Neuronal stem cell (in vitro differentiated cells): ENCODE measurements around the gene SLC13A4.

Source experiments
- DNase-seq: peaks from one replicate; pipeline ENCODE4 v3.0.0-alpha.2; 2013; ENCODE audit warnings: low spot score
- H2AFZ ChIP-seq: one replicate; pipeline ENCODE4 v1.6.1; 2013; ENCODE audit warnings: mild to moderate bottlenecking, low read length, inconsistent platforms
- H2AK5ac ChIP-seq: 2 replicates; pipeline ENCODE4 v1.6.1; 2013; ENCODE audit warnings: low read depth, mild to moderate bottlenecking, inconsistent platforms, low read length, moderate library complexity, mixed read lengths
- H2BK120ac ChIP-seq: 2 replicates; pipeline ENCODE4 v1.6.1; 2013; ENCODE audit warnings: low read depth, mild to moderate bottlenecking, inconsistent platforms, low read length, moderate library complexity, mixed read lengths
- H2BK12ac ChIP-seq: one replicate; pipeline ENCODE4 v1.6.1; 2013; ENCODE audit warnings: low read length, inconsistent platforms
- H2BK15ac ChIP-seq: 2 replicates; pipeline ENCODE4 v1.6.1; 2013; ENCODE audit warnings: mild to moderate bottlenecking, low read length, inconsistent platforms, mixed read lengths
- H2BK5ac ChIP-seq: one replicate; pipeline ENCODE4 v1.6.1; 2013; ENCODE audit warnings: inconsistent platforms, mild to moderate bottlenecking, low read length, moderate library complexity
- H3K14ac ChIP-seq: one replicate; pipeline ENCODE4 v1.6.1; 2013; ENCODE audit warnings: low read length, inconsistent platforms
- H3K18ac ChIP-seq: 2 replicates; pipeline ENCODE4 v1.6.1; 2013; ENCODE audit warnings: low read length, inconsistent platforms
- H3K23ac ChIP-seq: 2 replicates; pipeline ENCODE4 v1.6.1; 2013; ENCODE audit warnings: low read depth, mild to moderate bottlenecking, mixed read lengths, low read length, inconsistent platforms; ENCODE audit not compliant: poor library complexity
- H3K27ac ChIP-seq: replicated peaks from 3 replicates; pipeline ENCODE4 v1.5.1; 2013; ENCODE audit warnings: low read length, inconsistent platforms
- H3K27me3 ChIP-seq, 3 experiments: 2 replicates each; pipeline ENCODE4 v1.6.1; 2013; ENCODE audit warnings: low read length in 3 of 3, mild to moderate bottlenecking in 2 of 3, inconsistent platforms in 1 of 3, low read depth in 1 of 3, mixed read lengths in 1 of 3, moderate library complexity in 1 of 3; ENCODE audit not compliant: control insufficient read depth in 3 of 3, insufficient read depth in 3 of 3
- H3K36me3 ChIP-seq, 2 donors: replicated peaks in 1 of 2; 2 replicates each; pipeline ENCODE4 v1.6.1; 2013; ENCODE audit warnings: low read length in 2 of 2; ENCODE audit not compliant: control insufficient read depth in 2 of 2, insufficient read depth in 2 of 2
- H3K4ac ChIP-seq: 2 replicates; pipeline ENCODE4 v1.6.1; 2013; ENCODE audit warnings: inconsistent platforms, mild to moderate bottlenecking, low read length, moderate library complexity
- H3K4me1 ChIP-seq, 2 donors: 1 replicate in 1 of 2; 2 replicates in 1 of 2; pipeline ENCODE4 v1.6.1; 2013; ENCODE audit warnings: low read length in 2 of 2, low read depth in 1 of 2; ENCODE audit not compliant: control insufficient read depth in 2 of 2, insufficient read depth in 1 of 2
- H3K4me2 ChIP-seq: one replicate; pipeline ENCODE4 v1.6.1; 2013; ENCODE audit warnings: mild to moderate bottlenecking, low read length, inconsistent platforms; ENCODE audit not compliant: insufficient read depth, poor library complexity, severe bottlenecking
- H3K4me3 ChIP-seq, 2 donors: 2 replicates each; pipeline ENCODE4 v1.5.1; 2013; ENCODE audit warnings: low read length in 2 of 2, mild to moderate bottlenecking in 2 of 2, inconsistent platforms in 1 of 2, moderate library complexity in 1 of 2
- H3K79me1 ChIP-seq: one replicate; pipeline ENCODE4 v1.6.1; 2013; ENCODE audit warnings: low read depth, mild to moderate bottlenecking, inconsistent platforms, low read length, moderate library complexity
- H3K9ac ChIP-seq: one replicate; pipeline ENCODE4 v1.6.1; 2013; ENCODE audit warnings: mild to moderate bottlenecking, low read depth, low read length, inconsistent platforms; ENCODE audit not compliant: poor library complexity
- H3K9me3 ChIP-seq, 2 donors: replicated peaks in 1 of 2; 2 replicates each; pipeline versions ENCODE3 to v1.6.1; 2013; ENCODE audit warnings: low read length in 2 of 2, mild to moderate bottlenecking in 2 of 2, inconsistent platforms in 1 of 2, low read depth in 1 of 2, mixed read lengths in 1 of 2, moderate library complexity in 1 of 2; ENCODE audit not compliant: control insufficient read depth in 2 of 2, insufficient read depth in 1 of 2
- H4K8ac ChIP-seq: one replicate; pipeline ENCODE4 v1.6.1; 2013; ENCODE audit warnings: low read depth, mild to moderate bottlenecking, inconsistent platforms, low read length, moderate library complexity
- H4K91ac ChIP-seq: one replicate; pipeline ENCODE4 v1.6.1; 2013; ENCODE audit warnings: low read length, low read depth, mild to moderate bottlenecking, inconsistent platforms; ENCODE audit not compliant: poor library complexity
- WGBS, 2 donors: extraction: QIAGEN DNeasy Blood & Tissue Kit; methylation state at CpG; one replicate each; pipeline ENCODE4 v1.1.7; 2013; ENCODE audit warnings: missing lambda C conversion rate in 2 of 2, mixed read lengths in 1 of 2; ENCODE audit not compliant: insufficient read length in 2 of 2, insufficient replicate concordance in 1 of 2; ENCODE audit errors: extremely low coverage in 2 of 2; 5-methylcytosine and 5-hydroxymethylcytosine counted together

The SLC13A4 gene

GRCh38 chr7:135757719-135758411 is 29.9 kb upstream of the SLC13A4 start:
- no peak overlapping the region for H3K4me2 ChIP-seq
- no peak overlapping the region for H3K4me3 ChIP-seq
- H2BK5ac ChIP-seq, result no peak overlapping the region
- no peak overlapping the region for H4K91ac ChIP-seq
- H3K23ac ChIP-seq, result no peak overlapping the region
- no peak overlapping the region for H3K14ac ChIP-seq
- no peak for DNase-seq
- no peak overlapping the region for H2BK12ac ChIP-seq
- peak overlapping the region; percentile 28 for H3K27ac ChIP-seq
- peaks cover 0 to 10% of the 10 kb centered on the region in 2 donors for H3K4me1 ChIP-seq
- no CpG with 5 or more reads among the region's 8 CpGs for WGBS, 2 donors
- no peak overlapping the region for H4K8ac ChIP-seq
- H2AFZ ChIP-seq, result no peak overlapping the region
- no peak overlapping the region for H3K4ac ChIP-seq
- no peaks in the 10 kb centered on the region for H3K36me3 ChIP-seq
- no peak overlapping the region for H2AK5ac ChIP-seq
- no peak overlapping the region for H3K18ac ChIP-seq
- H3K9ac ChIP-seq, result no peak overlapping the region
- H2BK15ac ChIP-seq, result no peak overlapping the region
- no peak overlapping the region for H2BK120ac ChIP-seq
- no peaks in the 10 kb centered on the region for H3K79me1 ChIP-seq
- peaks cover 0 to 2% of the 10 kb centered on the region in 2 donors for H3K9me3 ChIP-seq
- peaks cover 0 to 8% (median 0%) of the 10 kb centered on the region in 3 experiments for H3K27me3 ChIP-seq

- H3K79me1 ChIP-seq, result no peaks in the 10 kb centered on the region
- no peak overlapping the region for H3K9ac ChIP-seq
- H3K4me2 ChIP-seq, result no peak overlapping the region
- H2BK12ac ChIP-seq, result no peak overlapping the region
- no peak overlapping the region for H4K8ac ChIP-seq
- H2BK15ac ChIP-seq, result no peak overlapping the region
- no peak overlapping the region for H3K14ac ChIP-seq
- H2BK120ac ChIP-seq, result no peak overlapping the region
- H3K4ac ChIP-seq, result no peak overlapping the region
- H3K4me3 ChIP-seq, result no peak overlapping the region
- no peak overlapping the region for H3K23ac ChIP-seq
- H3K36me3 ChIP-seq, result no peaks in the 10 kb centered on the region
- H3K27me3 ChIP-seq, result peaks cover 0 to 8% (median 0%) of the 10 kb centered on the region in 3 experiments
- H3K27ac ChIP-seq, result no peak overlapping the region
- DNase-seq, result no peak
- H2BK5ac ChIP-seq, result no peak overlapping the region
- no peak overlapping the region for H2AK5ac ChIP-seq
- H3K4me1 ChIP-seq, result peaks cover 0 to 10% of the 10 kb centered on the region in 2 donors
- H3K9me3 ChIP-seq, result peaks cover 0 to 2% of the 10 kb centered on the region in 2 donors
- peak overlapping the region; percentile 33 for H2AFZ ChIP-seq
- no peak overlapping the region for H4K91ac ChIP-seq
- no CpG with 5 or more reads among the region's 5 CpGs for WGBS, 2 donors
- no peak overlapping the region for H3K18ac ChIP-seq
Observed at GRCh38 chr7:135756191-135756590, 28.2 kb upstream of the SLC13A4 start.

- Histone ChIP-seq H2BK5ac (no peak overlapping the region), H2BK15ac (no peak overlapping the region), H3K9ac (no peak overlapping the region), H3K4me3 (no peak overlapping the region), H3K23ac (no peak overlapping the region), H3K4ac (no peak overlapping the region), H4K8ac (no peak overlapping the region), H3K4me1 (peaks cover 0 to 10% of the 10 kb centered on the region in 2 donors), H3K36me3 (no peaks in the 10 kb centered on the region), H2AK5ac (no peak overlapping the region), H2BK120ac (no peak overlapping the region), H3K4me2 (no peak overlapping the region), H3K27me3 (peaks cover 0 to 8% (median 0%) of the 10 kb centered on the region in 3 experiments), H3K14ac (no peak overlapping the region), H2AFZ (no peak overlapping the region), H3K79me1 (no peaks in the 10 kb centered on the region), H3K9me3 (peaks cover 0 to 2% of the 10 kb centered on the region in 2 donors), H2BK12ac (no peak overlapping the region), H3K27ac (no peak overlapping the region), H4K91ac (no peak overlapping the region), H3K18ac (no peak overlapping the region)
- DNase-seq, result no peak
- no CpG with 5 or more reads among the region's 11 CpGs for WGBS, 2 donors
Observed at GRCh38 chr7:135755351-135755753, 27.4 kb upstream of the SLC13A4 start.

- Histone ChIP-seq H3K14ac (no peak overlapping the region), H2AFZ (no peak overlapping the region), H3K9ac (no peak overlapping the region), H3K4me2 (no peak overlapping the region), H2AK5ac (no peak overlapping the region), H2BK5ac (no peak overlapping the region), H3K23ac (no peak overlapping the region), H3K4me1 (peaks cover 0 to 4% of the 10 kb centered on the region in 2 donors), H4K8ac (no peak overlapping the region), H3K27me3 (peaks cover 0 to 3% (median 0%) of the 10 kb centered on the region in 3 experiments), H3K18ac (no peak overlapping the region), H3K36me3 (no peaks in the 10 kb centered on the region), H4K91ac (no peak overlapping the region), H3K9me3 (peaks cover 0 to 2% of the 10 kb centered on the region in 2 donors), H3K79me1 (no peaks in the 10 kb centered on the region), H2BK12ac (no peak overlapping the region), H3K4me3 (no peak overlapping the region), H3K4ac (no peak overlapping the region), H2BK120ac (no peak overlapping the region), H3K27ac (no peak overlapping the region), H2BK15ac (no peak overlapping the region)
- WGBS, 2 donors, result no CpG with 5 or more reads among the region's 8 CpGs
- DNase-seq, result no peak
Observed at GRCh38 chr7:135753616-135754413, 25.8 kb upstream of the SLC13A4 start.
